ENCODE measurements around the gene WDR45.

The WDR45 gene

GRCh38 chrX:49073601-49074575 lies 5.8 kb downstream of the WDR45 start, which contains the start of gene PRAF2:
PRAF2 (minus strand) TSS chrX:49074002; CDS start chrX:49073987, 15 bp downstream.
- Histone ChIP-seq H3K4me1 (ENCODE audit: insufficient read depth, insufficient read length) (peaks cover 5% of the 10 kb centered on the region), H3K36me3 (ENCODE audit: insufficient read depth, insufficient read length, low read length) (peaks cover 55% of the 10 kb centered on the region), H3K9me3 (ENCODE audit: insufficient read depth, low read length) (no peaks in the 10 kb centered on the region), H3K4me3 (ENCODE audit: insufficient read length, low read depth) (peak within 1 kb of the TSS; percentile 62), H3K27me3 (ENCODE audit: insufficient read depth, insufficient read length) (no peaks in the 10 kb centered on the region), H3K9ac (ENCODE audit: insufficient read length, low read depth) (peak within 1 kb of the TSS; percentile 79)
- TF ChIP-seq YY1 (IDR thresholded peaks at IDR 0.05; ENCODE audit: insufficient read depth, insufficient read length) (no peak), SUZ12 (IDR thresholded peaks at IDR 0.05; ENCODE audit: extremely low read depth, insufficient read depth, insufficient read length) (no peak), ZNF274 (IDR thresholded peaks at IDR 0.05; ENCODE audit: low read depth, low read length) (no peak)
- DNase-seq (ENCODE audit: low read depth, low spot score), result peak; percentile 83

- peak overlapping the region; percentile 79 for H3K9ac ChIP-seq (ENCODE audit: insufficient read length, low read depth)
These were observed 7.0 kb downstream of the WDR45 start for GRCh38 chrX:49072712-49073095.

GRCh38 chrX:49071877-49072711 lies 7.6 kb downstream of the WDR45 start:
- peaks cover 55% of the 10 kb centered on the region for H3K36me3 ChIP-seq (ENCODE audit: insufficient read depth, insufficient read length, low read length)
- no peaks in the 10 kb centered on the region for H3K27me3 ChIP-seq (ENCODE audit: insufficient read depth, insufficient read length)
- peaks cover 5% of the 10 kb centered on the region for H3K4me1 ChIP-seq (ENCODE audit: insufficient read depth, insufficient read length)
- H3K9me3 ChIP-seq (ENCODE audit: insufficient read depth, low read length), result no peaks in the 10 kb centered on the region
- TF ChIP-seq SUZ12 (IDR thresholded peaks at IDR 0.05; ENCODE audit: extremely low read depth, insufficient read depth, insufficient read length) (no peak), ZNF274 (IDR thresholded peaks at IDR 0.05; ENCODE audit: low read depth, low read length) (no peak)
- H3K9ac ChIP-seq (ENCODE audit: insufficient read length, low read depth), result no peak overlapping the region
- DNase-seq (ENCODE audit: low read depth, low spot score), result no peak
- no peak overlapping the region for H3K4me3 ChIP-seq (ENCODE audit: insufficient read length, low read depth)

More at GRCh38 chrX:49072712-49073095, 7.0 kb downstream of the WDR45 start:
- Histone ChIP-seq H3K36me3 (ENCODE audit: insufficient read depth, insufficient read length, low read length) (peaks cover 60% of the 10 kb centered on the region), H3K9me3 (ENCODE audit: insufficient read depth, low read length) (no peaks in the 10 kb centered on the region), H3K27me3 (ENCODE audit: insufficient read depth, insufficient read length) (no peaks in the 10 kb centered on the region), H3K4me3 (ENCODE audit: insufficient read length, low read depth) (peak overlapping the region; percentile 62), H3K4me1 (ENCODE audit: insufficient read depth, insufficient read length) (peaks cover 5% of the 10 kb centered on the region)
- TF ChIP-seq ZNF274 (IDR thresholded peaks at IDR 0.05; ENCODE audit: low read depth, low read length), result no peak
- no peak for TF ChIP-seq YY1 (IDR thresholded peaks at IDR 0.05; ENCODE audit: insufficient read depth, insufficient read length)
- TF ChIP-seq SUZ12 (IDR thresholded peaks at IDR 0.05; ENCODE audit: extremely low read depth, insufficient read depth, insufficient read length), result no peak
- DNase-seq (ENCODE audit: low read depth, low spot score), result no peak

GRCh38 chrX:49070988-49071387 lies 8.7 kb downstream of the WDR45 start:
- no peak for TF ChIP-seq ZNF274 (IDR thresholded peaks at IDR 0.05; ENCODE audit: low read depth, low read length)
- no peak for TF ChIP-seq SUZ12 (IDR thresholded peaks at IDR 0.05; ENCODE audit: extremely low read depth, insufficient read depth, insufficient read length)
- TF ChIP-seq YY1 (IDR thresholded peaks at IDR 0.05; ENCODE audit: insufficient read depth, insufficient read length), result no peak
- Histone ChIP-seq H3K4me1 (ENCODE audit: insufficient read depth, insufficient read length) (peaks cover 5% of the 10 kb centered on the region), H3K4me3 (ENCODE audit: insufficient read length, low read depth) (no peak overlapping the region), H3K9me3 (ENCODE audit: insufficient read depth, low read length) (no peaks in the 10 kb centered on the region), H3K9ac (ENCODE audit: insufficient read length, low read depth) (no peak overlapping the region), H3K27me3 (ENCODE audit: insufficient read depth, insufficient read length) (no peaks in the 10 kb centered on the region), H3K36me3 (ENCODE audit: insufficient read depth, insufficient read length, low read length) (peaks cover 55% of the 10 kb centered on the region)
- DNase-seq (ENCODE audit: low read depth, low spot score), result no peak

GRCh38 chrX:49069038-49069437 lies 10.6 kb downstream of the WDR45 start:
- peaks cover 57% of the 10 kb centered on the region for H3K36me3 ChIP-seq (ENCODE audit: insufficient read depth, insufficient read length, low read length)
- H3K4me3 ChIP-seq (ENCODE audit: insufficient read length, low read depth), result no peak overlapping the region
- no peaks in the 10 kb centered on the region for H3K27me3 ChIP-seq (ENCODE audit: insufficient read depth, insufficient read length)
- peaks cover 5% of the 10 kb centered on the region for H3K4me1 ChIP-seq (ENCODE audit: insufficient read depth, insufficient read length)
- TF ChIP-seq ZNF274 (IDR thresholded peaks at IDR 0.05; ENCODE audit: low read depth, low read length) (no peak), YY1 (IDR thresholded peaks at IDR 0.05; ENCODE audit: insufficient read depth, insufficient read length) (no peak), SUZ12 (IDR thresholded peaks at IDR 0.05; ENCODE audit: extremely low read depth, insufficient read depth, insufficient read length) (no peak)
- DNase-seq (ENCODE audit: low read depth, low spot score), result no peak
- no peak overlapping the region for H3K9ac ChIP-seq (ENCODE audit: insufficient read length, low read depth)
- H3K9me3 ChIP-seq (ENCODE audit: insufficient read depth, low read length), result no peaks in the 10 kb centered on the region

GRCh38 chrX:49067285-49068120 lies 12.2 kb downstream of the WDR45 start:
- no peaks in the 10 kb centered on the region for H3K9me3 ChIP-seq (ENCODE audit: insufficient read depth, low read length)
- no peak for TF ChIP-seq YY1 (IDR thresholded peaks at IDR 0.05; ENCODE audit: insufficient read depth, insufficient read length)
- TF ChIP-seq ZNF274 (IDR thresholded peaks at IDR 0.05; ENCODE audit: low read depth, low read length), result no peak
- no peak for TF ChIP-seq SUZ12 (IDR thresholded peaks at IDR 0.05; ENCODE audit: extremely low read depth, insufficient read depth, insufficient read length)

More at GRCh38 chrX:49067285-49068120, 12.2 kb downstream of the WDR45 start:
- peaks cover 65% of the 10 kb centered on the region for H3K36me3 ChIP-seq (ENCODE audit: insufficient read depth, insufficient read length, low read length)
- no peaks in the 10 kb centered on the region for H3K27me3 ChIP-seq (ENCODE audit: insufficient read depth, insufficient read length)
- H3K4me3 ChIP-seq (ENCODE audit: insufficient read length, low read depth), result no peak overlapping the region
- H3K4me1 ChIP-seq (ENCODE audit: insufficient read depth, insufficient read length), result peaks cover 4% of the 10 kb centered on the region
- no peak overlapping the region for H3K9ac ChIP-seq (ENCODE audit: insufficient read length, low read depth)
- no peak for DNase-seq (ENCODE audit: low read depth, low spot score)
